Measurements from ENCODE around the gene KRTAP5-3.
A peak's percentile ranks its signal among the peaks of the same experiment; 100 is the strongest.
"Not testable (repeated sequence)": the region's sequence is repeated elsewhere in the genome, so short reads cannot be mapped to it uniquely, and the experiment has no call there.

KRTAP5-3 gene

DNA sequence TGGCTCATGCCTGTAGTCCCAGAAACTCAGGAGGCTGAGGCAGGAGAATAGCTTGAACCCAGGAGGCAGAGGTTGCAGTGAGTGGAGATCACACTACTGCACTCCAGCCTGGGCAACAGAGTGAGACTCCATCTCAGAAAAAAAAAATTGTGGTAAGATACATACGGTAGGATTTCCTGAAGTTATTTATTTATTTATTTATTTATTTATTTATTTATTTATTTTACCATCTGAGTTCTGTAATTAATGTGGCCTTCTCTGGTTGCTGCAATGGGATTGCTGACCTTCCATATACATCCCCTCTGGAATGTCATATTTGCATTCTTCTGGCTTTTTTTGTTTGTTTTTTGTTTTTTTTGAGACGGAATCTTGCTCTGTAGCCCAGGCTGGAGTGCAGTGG lies 25.4 kb downstream of the KRTAP5-3 start:
- not testable (repeated sequence) for DNase-seq (ENCODE audit: low read depth in 2 of 2)

DNA sequence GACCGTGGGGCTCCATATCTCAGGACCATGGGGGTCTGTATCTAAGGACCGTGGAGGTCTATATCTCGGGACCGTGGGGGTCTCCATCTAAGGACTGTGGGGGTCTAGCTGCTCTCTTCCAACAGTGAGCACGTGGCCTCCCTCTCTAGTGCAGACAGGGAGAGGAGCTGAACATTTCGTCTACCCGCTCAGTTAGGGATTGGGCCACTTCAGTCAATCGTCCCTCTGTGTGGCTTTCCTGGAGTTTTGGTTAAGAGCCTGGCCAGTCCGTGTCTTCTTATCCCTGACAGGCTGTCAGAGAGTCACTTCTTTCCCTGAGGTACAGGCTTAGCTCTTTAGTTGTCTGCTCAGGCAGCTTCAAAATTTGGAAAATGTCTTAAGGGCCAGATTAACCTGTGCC lies 26.3 kb downstream of the KRTAP5-3 start:
- DNase-seq (ENCODE audit: low read depth in 2 of 2) = no peak

DNA sequence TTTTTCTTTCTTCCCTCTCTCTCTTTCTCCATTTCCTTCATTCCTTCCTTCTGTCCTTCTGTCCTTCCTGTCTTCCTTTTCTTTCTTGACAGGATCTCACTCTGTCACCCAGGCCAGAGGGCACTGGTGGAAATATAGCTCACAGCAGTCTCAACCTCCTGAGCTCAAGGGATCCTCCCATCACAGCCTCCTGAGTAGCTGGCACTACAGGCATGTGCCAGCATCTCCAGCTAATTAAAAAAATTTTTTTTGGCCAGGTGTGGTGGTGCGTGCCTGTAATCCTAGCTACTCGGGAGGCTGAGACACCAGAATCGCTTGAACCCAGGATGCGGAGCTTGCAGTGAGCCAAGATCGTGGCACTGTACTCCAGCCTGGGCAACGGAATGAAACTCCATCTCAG lies 31.4 kb downstream of the KRTAP5-3 start:
- DNase-seq (ENCODE audit: low read depth in 2 of 2) = no peak

DNA sequence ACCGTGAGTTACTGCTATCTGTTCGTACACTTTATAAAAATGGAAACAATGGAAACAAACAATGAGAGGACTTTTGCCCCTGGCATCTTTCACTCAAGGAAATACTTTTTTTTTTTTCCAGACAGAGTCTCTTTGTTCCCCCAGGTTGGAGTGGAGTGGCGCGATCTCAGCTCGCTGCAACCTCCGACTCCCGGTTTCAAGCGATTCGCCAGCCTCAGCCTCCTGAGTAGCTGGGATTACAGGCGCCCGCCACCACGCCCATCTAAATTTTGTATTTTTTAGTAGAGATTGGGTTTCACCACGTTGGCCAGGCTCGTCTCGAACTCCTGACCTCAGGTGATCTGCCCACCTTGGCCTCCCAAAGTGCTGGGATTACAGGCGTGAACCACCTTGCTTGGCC lies 32.5 kb downstream of the KRTAP5-3 start:
- DNase-seq (ENCODE audit: low read depth in 2 of 2) = not testable (repeated sequence)

DNA sequence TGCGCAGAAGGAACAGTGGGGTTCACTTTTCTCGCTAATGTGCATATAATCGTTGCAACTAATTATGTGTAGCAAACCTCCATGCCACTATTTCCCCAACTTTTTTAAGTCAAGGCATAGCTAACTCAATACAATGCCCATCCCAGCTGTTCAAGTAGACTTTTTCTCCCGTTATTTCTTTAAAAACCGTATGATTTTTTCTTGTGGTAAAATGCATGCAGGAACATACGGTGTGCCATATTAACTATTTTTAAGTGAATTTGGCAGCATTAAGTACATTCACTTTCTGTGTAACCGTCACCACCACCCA lies 33.4 kb downstream of the KRTAP5-3 start:
- DNase-seq (ENCODE audit: low read depth in 2 of 2) = no peak

DNA sequence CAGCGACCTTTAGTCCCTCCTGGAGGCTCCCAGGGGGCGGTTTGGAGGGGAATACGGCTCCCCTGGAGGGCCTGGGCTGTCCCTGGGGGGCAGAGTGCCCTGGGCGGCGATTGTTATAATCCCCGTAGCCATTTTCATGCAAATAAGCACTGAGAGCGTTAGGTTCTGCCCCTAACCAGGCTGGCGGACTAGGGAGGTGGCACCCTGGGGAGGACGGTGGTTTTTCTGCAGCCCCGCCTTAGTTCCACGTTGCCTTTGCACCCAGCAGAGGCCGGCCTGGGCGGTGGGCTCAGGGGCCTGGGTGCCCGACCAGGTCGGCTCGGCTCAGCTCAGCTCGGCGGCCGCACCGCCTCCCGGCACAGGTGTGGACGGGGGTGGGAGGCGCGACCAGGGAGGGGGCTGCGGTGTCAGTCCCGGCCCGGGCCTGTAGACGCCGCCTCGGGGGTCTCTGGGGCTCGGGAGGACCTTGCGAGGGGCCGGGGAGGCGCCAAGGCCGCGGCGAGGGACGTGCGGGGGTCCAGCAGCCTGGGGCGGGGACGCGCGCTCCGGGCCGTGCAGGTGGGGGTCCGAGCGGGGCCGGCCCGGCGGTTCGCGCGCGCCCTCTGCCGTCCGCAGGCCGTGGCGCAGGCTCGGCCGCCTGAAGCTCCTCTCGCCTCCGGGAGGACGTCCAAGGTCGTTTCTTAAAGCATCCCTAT lies 33.9 kb downstream of the KRTAP5-3 start:
- peak; percentile 24 to 37 for DNase-seq (ENCODE audit: low read depth in 2 of 2)

DNA sequence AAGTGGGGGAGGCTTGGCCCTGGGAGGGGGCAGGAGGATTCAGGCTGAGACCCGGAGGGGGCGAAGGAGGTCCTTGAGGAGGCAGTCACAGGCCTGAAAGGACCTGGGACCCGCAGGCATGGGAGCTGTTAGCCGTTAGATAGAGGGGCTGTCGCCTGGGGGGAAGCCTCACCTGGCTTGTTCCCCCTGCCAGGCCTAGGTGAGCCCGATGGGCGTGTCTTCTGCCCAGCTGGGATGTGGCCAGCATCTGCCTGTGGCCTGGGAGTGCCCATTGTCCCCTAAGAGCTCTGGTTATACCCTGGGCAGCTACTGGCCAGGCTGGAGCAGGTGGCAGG lies 34.4 kb downstream of the KRTAP5-3 start:
- DNase-seq (ENCODE audit: low read depth in 2 of 2) = no peak

DNA sequence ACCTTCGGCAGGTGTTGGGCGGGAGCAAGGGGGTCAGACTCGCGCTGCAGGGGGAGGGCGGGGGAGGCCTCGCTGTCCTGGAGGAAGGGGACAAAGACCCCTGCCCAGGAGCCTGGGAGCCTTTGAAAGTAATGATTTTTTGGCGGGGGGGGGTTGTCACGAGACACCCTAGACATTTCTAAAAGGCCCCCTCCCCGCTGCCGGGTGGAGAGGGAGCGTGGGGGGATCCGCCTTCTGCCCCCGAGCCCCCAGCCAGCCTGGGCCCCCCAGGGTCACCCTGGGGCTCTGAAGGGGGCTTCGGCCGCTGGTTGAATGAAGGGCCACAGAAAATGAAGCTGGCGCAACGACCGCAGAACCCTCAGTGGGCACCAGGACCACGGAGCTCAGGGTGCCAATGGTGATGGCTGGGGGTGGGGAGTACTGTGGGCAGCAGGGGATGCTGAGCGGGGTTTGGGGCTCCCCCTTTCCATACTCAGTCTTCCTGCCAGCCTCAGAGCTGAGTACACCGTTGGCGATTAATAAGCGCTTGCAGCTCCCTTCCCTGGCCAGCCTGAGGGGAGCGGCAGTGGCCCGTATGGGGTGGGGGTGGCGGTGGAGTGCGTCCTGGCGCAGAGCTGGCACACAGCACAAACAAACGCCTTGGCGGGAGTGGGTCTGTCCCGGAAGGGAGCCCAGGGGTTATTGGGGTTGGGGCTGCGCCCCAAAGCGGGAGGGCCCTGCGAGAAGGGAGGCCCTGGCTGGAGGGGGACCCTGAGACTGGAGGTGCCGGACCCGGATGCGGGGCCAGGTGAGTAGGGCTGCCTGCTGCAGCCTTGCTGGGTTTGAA lies 35.0 kb downstream of the KRTAP5-3 start:
- DNase-seq (ENCODE audit: low read depth in 2 of 2) = no peak

DNA sequence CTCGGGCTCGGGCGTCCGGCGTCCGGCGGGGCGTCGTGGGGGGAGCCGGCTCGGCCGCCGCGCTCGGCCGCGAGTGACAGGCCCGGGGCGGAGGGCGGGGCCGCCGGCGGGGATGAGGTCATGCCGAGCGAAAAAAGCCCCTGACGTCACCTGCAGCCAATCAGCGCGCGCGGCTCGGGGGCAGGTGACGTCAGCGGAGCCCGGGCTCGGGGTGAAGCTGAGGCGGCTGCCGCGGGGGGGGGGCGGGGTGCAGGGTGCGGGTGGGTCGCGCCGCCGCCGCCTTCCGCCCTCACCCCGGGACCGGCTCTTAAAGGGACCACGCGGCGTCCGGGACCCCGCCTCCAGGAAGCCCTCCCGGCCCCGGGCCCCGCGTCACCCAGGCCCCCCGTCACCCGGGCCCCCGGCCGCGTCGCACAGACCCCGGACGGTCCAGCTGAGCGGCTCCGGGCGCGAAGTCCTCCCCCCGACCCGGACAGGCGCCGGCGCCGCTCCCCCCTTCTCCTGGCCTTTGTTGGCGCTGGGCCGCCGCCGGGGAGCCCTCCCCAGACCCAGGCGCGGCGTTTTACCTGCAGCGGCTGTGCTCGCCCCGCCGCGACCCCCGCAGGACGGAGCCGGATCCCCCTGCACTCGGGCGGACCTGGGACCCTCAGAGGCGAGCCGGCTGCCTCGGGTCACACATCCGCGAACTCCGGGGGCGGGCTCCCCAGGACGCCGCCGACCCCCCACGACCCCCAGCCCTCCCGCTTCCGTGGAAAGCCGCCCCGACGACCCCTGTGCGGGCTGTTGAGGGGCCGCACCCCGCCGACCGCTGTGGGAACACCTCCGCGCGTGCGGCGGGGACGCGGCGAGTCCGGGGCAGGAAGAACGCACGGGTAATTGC lies 35.8 kb downstream of the KRTAP5-3 start, which contains the start of gene DUSP8:
DUSP8 (minus strand) TSS at position 75 of the 880 bp plus-strand sequence. CDS start 6,445 bp downstream, outside the sequence.
- peak; percentile 86 to 93 for DNase-seq (ENCODE audit: low read depth in 2 of 2)

DNA sequence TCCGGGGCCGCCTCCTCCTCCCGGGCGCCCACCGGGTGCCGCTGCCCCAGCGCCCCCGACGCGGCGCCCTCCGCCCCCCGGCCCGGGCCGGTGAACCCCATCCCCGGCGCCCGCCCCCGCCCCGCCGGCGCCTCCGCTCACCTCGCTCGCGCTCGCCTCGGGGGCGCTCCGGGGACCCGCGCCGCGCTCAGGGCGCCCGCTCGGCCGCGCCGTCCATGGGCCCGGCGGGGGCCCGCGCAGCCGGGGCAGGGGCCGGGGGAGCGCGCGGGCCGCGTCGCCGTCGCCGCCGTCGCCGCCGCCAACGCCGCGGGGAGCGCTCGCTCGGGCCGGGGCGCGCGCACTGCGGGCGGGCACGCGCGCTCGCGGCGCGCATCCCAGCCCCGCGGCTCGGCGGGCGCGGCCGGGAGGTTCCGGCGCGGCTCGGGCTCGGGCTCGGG lies 36.5 kb downstream of the KRTAP5-3 start:
- no peak for DNase-seq (ENCODE audit: low read depth in 2 of 2)

DNA sequence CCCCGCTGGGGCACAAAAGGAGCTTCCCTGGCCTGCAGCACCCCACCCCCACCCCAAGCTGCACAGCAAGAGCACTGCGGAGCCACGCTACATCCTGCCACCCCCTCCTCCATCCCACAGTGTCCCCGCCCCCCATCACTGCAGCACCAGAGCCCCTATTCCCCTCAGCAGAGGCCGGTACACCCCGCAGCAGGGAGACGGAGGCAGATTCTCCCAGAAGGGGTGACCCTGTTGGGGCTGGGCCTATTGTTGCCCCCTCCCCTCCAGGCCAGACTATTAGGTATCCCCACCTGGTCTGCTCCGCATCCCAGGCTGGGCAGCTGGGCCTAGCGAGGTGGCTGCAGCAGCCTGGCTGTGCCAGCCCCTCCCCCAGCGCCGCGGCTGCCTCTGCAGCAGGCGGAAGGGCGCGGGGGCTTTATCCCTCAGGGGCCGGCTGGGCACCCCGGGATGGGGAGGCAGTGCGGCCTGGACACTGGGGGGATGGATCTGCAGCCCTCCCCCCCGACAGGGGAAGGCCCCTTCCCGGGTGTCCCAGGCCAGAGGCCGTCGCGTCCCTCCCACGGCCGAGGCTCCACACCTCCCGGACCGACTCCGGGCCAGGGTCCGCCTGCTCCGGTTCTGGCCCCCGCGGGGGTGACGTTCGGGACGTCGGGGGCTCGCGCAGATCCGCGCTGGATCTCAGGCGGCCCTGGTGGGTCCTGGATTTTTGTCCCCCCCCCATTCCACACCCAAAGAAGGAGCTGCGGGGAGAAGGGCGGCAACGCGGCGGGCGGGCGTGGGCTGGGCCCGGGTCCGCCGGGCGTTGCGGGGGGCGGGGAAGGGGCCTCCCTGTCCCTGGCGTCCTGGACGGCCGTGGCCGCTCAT lies 37.1 kb downstream of the KRTAP5-3 start:
- no peak for DNase-seq (ENCODE audit: low read depth in 2 of 2)

DNA sequence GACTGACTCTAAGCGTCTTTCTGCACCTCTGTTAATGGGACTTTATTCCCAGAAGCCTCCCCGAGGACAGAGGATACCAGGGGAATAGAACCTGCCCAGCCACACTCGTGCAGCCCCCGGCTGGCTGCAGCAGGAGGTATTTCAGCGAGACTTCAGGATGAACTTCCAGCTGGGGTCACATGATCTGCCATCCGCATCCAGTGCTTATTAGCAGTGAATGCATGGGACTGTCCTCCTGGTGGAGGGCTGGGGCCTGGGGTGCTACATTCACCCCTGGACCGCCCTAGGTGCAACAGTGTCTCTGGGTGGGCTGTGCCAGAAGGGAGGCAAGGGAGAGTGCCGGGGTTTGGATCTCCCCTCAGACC lies 37.8 kb downstream of the KRTAP5-3 start:
- no peak for DNase-seq (ENCODE audit: low read depth in 2 of 2)

DNA sequence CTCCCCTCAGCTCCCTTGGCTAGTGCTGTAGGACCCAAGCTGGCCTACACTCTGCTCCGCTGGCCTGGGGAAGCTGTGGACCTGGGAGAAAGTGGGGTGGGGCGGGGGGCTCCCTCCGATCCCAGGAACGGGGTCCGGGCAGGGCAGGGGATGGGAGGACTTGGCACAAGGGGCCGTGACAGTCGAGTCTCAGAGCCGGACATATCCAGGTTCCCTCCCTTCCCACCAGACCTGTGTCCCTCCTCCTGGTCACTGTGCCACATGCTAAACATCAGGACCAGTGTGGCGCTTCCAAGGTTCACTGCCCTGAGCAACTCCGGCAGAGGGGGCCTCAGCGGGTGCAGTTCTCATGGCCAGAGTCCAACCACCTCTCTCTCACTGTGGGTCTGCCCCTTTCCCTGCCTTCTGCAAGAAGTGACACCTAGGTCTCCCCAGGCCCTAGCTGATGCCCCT lies 38.2 kb downstream of the KRTAP5-3 start:
- no peak for DNase-seq (ENCODE audit: low read depth in 2 of 2)

DNA sequence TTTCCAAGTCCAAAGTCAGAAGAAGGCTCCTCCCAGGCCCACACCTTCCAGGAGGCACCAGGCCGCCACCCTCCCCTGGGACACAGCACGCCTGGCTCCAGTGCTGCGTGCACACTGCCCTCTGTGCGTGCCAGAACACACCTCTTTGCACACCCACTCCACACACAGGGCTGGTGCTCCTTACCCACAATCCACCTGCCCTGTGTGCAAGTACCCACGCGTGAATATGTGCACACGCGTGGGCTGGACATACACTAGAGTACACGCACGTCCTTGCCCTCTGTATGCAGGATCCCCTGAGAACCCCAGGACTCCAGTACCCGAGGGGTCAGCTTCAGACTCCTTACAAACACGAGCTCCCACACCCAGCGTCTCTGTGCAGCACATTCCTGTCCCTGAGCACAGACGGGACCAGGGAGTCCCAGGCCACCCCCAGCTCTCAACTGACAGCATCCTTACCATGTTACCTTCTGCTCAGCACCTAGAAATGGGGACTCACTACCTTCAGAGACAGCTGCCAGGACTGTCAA lies 38.9 kb downstream of the KRTAP5-3 start:
- no peak for DNase-seq (ENCODE audit: low read depth in 2 of 2)

DNA sequence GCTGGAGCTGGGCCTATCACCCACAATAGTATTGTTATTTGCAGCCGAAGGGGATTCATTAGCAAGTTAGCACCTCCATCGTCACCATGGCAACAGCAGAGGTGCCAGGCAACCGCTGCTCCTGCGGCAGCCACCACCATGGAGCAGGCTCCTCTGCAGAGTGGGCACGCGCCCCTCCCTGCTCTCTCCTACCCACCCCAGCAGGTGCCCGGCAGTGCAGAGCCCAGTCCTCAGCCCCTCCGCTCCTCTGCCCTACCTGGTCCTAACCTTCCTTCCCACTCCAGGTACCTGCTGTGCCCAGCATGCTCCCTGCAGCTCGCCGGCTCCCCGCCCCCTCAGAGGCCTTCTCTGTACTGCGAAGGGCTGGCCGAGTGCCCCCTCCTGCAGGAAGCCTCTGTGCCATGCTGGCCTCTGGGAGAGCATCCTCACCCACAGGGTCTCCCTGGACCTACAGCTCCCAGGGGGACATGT lies 39.8 kb downstream of the KRTAP5-3 start:
- DNase-seq (ENCODE audit: low read depth in 2 of 2) = no peak

DNA sequence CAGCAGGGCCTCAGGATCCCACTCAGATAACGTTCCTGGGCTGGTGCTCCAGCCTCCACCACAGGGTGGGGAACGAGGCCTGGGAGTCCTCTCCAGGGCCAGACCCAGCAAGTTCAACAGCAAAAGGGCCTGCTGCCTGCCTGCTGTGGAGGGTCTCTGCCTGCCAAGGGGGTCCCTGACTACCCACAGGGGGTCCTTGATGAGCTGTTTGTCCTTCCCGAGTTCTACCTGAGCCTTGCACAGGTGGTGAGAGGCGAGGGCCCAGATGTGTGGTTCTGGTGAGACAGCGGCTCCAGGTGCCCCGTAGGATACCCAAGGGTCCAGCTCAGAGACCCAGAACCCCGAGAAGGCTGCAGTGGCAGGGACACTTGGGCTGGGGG lies 40.6 kb downstream of the KRTAP5-3 start:
- DNase-seq (ENCODE audit: low read depth in 2 of 2) = no peak

DNA sequence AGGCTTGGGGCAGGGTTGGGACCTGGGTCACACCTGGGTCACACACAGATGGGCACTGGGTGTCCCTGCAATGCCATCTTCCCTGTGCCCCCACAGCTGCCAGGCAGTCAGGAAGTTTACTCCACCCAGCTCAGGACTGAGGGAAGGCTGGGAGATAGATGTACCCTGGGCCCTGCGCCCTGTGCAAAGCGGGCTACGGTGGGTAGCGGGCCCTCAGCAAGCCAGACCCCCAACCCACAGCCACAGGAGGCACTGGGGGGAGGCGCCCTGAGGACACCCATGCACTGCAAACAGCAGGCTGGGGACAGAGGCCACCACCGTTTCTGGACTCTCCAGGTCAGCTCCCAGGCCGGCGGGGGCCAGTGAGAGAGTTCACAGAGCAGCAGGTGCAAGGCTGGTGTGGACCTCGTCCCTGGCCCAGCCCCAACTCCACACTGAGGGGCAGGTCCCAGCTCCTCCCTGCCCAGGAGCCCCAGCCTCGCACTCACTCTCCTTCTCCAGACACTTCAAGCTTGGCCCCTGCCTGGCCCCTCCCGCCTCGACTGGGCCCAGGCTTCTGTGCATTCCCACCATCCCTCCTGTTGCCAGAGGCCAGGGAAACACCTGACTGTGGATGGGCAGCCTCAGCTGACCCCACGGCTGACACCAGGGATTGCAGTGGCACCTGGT lies 41.1 kb downstream of the KRTAP5-3 start:
- no peak for DNase-seq (ENCODE audit: low read depth in 2 of 2)

DNA sequence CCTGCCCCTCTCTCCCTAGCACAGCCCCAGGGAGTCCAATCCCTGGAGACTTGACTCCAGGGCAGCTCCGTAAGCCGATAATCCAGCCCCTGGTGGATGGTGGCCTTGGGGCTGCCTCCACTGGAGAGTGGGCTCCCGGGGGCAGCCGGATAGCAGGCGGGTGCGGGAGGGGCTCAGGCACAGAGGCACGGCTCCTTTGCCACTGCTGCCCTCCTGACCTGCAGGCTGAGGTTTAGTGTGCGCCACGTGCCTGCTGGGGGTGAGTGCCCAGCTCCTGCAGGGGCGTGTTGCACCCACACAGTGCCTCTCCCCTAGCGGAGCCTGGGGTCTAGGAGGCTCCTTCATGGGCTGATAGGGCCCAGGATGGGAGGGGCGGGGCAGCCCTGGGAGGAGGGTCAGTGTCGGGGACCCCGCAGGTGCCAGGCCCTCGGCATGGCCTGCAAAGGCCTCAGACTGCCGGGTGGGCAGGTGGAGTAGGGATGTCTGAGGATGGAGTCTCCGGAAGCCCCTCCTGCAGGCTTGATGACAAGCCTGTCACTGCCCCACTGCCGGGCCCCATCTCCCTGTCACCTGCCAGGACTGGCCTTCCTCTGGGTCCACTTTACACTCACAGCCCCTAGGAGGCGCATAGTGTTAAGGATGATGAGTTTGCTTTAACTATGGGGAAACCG lies 41.7 kb downstream of the KRTAP5-3 start:
- no peak for DNase-seq (ENCODE audit: low read depth in 2 of 2)

DNA sequence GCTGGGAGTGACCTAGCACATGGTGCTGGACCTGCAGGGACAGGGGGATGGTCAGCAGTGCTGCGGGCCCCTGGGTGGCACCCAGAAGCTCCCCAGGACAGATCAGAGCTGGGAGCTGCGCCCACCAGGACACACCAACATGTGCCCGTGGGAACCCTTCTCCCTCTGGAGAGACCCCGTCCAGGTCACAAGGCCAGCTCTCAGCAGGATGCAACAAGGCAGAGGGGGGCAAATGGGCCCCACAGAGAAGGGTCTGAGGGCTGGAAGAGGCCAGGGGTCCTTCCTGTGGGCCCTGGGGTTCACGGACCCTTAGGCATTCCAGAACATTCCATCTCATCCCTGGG lies 42.4 kb downstream of the KRTAP5-3 start:
- no peak for DNase-seq (ENCODE audit: low read depth in 2 of 2)
